ENCODE measurements around the gene SMAD2. TPM values are rescaled to one million over a fixed set of nuclear protein-coding genes. Genes with fewer than 3 reads are reported as not detected.

Gene SMAD2
- 24.6 and 34.4 TPM in 2 replicates for total RNA-seq

GRCh38 chr18:47930199-47930930, at the start of gene SMAD2:
Gene SMAD2 (minus strand): TSS chr18:47930659. CDS start chr18:47896756, 33,903 bp downstream.

Small RNA genes lying within 50 kb of the gene (small RNA-seq; reads per million reads assigned to genes)
- not detected for gene AC120349.2
- not detected for gene MTCO2P2

All from subcutaneous preadipocyte (primary cell).